Aorta (tissue), 5 donors: Measurements from ENCODE around the gene INO80C. TPM values are rescaled to one million over a fixed set of nuclear protein-coding genes. Genes with fewer than 3 reads are reported as not detected.
"Not testable (repeated sequence)": the region's sequence is repeated elsewhere in the genome, so short reads cannot be mapped to it uniquely, and the experiment has no call there.

Experiments
- ATAC-seq: fragments of 200-7000 bp; cut with Tn5 transposase; one replicate; pipeline ENCODE4 v1.9.1; 2022; ENCODE audit warnings: moderate library complexity; ENCODE audit not compliant: low FRiP score
- DNase-seq, 2 donors: peaks; one replicate each; pipeline ENCODE4 v3.0.0-alpha.2; 2020
- H3K27ac ChIP-seq, 2 donors: one replicate each; pipeline ENCODE4 v1.5.1; 2013; ENCODE audit warnings: low read length in 2 of 2, mild to moderate bottlenecking in 2 of 2, moderate library complexity in 2 of 2, control low read depth in 1 of 2, inconsistent platforms in 1 of 2, low read depth in 1 of 2
- H3K27me3 ChIP-seq, 2 donors: one replicate each; pipeline ENCODE4 v1.6.1; 2013; ENCODE audit warnings: control low read depth in 1 of 2, low read length in 1 of 2, mild to moderate bottlenecking in 1 of 2, moderate library complexity in 1 of 2; ENCODE audit not compliant: insufficient read depth in 2 of 2, control insufficient read depth in 1 of 2
- H3K36me3 ChIP-seq, 2 donors: one replicate each; pipeline ENCODE4 v1.6.1; 2013; ENCODE audit warnings: control low read depth in 1 of 2, low read length in 1 of 2, mild to moderate bottlenecking in 1 of 2; ENCODE audit not compliant: insufficient read depth in 2 of 2, control insufficient read depth in 1 of 2
- H3K4me1 ChIP-seq, 2 donors: one replicate each; pipeline ENCODE4 v1.6.1; 2013; ENCODE audit warnings: low read length in 2 of 2, control low read depth in 1 of 2, mild to moderate bottlenecking in 1 of 2, moderate library complexity in 1 of 2; ENCODE audit not compliant: insufficient read depth in 2 of 2, control insufficient read depth in 1 of 2
- H3K4me3 ChIP-seq, 2 donors: one replicate each; pipeline ENCODE4 v1.5.1; 2013; ENCODE audit warnings: low read length in 2 of 2, control low read depth in 1 of 2, mild to moderate bottlenecking in 1 of 2
- H3K9me3 ChIP-seq: one replicate; pipeline ENCODE4 v1.6.1; 2013; ENCODE audit warnings: mild to moderate bottlenecking, low read length; ENCODE audit not compliant: control insufficient read depth
- WGBS, 2 donors: extraction: QIAGEN DNeasy Blood & Tissue Kit; methylation state at CpG; one replicate each; pipeline ENCODE4 v1.1.7; 2013; 5-methylcytosine and 5-hydroxymethylcytosine counted together
- intact Hi-C, 2 donors: fragments of 100-400 bp; cut with DNase I; formaldehyde crosslinking; loops; one replicate each; pipeline versions ENCODE4 v1.14.2 to v1.15.0; 2022
- polyA plus RNA-seq, 2 donors: library from polyadenylated mRNA; stranded (reverse); fragments of 200-250 nt; gene quantifications; one replicate each; pipeline ENCODE4 v1.2.3, GENCODE V29; 2013
- total RNA-seq, 2 donors: library from RNA; stranded (reverse); fragmentation: NEBNext Ultra II Directional; extraction: Animal tissue kit (Norgen Biotek cat#: 25700); gene quantifications; one replicate each; pipeline ENCODE4 v1.2.1, GENCODE V29; 2021
- donor health status: healthy with polysubstance abuse.
- donor health status: Bipolar disorder and iron deficiency.
- donor health status: DM: no; HTN: no; CAD: no.
- donor health status: DM: no; HTN: no; CAD: no.
- donor health status: DM: yes; HTN: yes; CAD: no.

The INO80C gene
- total and polyA plus RNA-seq, 4 donors, result 16.8 to 23.1 (median 18.8) TPM

- H3K9me3 ChIP-seq, H3K4me3 ChIP-seq, DNase-seq, ATAC-seq, H3K36me3 ChIP-seq, intact Hi-C loops, H3K27me3 ChIP-seq, H3K4me1 ChIP-seq, H3K27ac ChIP-seq: not testable (repeated sequence)
- WGBS, 2 donors, result 78 to 81% methylated on average over 4 of the region's 4 CpGs
Observed at GRCh38 chr18:35453065-35453464, 44.7 kb downstream of the INO80C start.

- H3K4me3 ChIP-seq, result no peak overlapping the region
- no peaks in the 10 kb centered on the region for H3K36me3 ChIP-seq
- DNase-seq, result no peak
- no peaks in the 10 kb centered on the region for H3K27me3 ChIP-seq
- H3K9me3 ChIP-seq, result peaks cover 1% of the 10 kb centered on the region
- H3K4me1 ChIP-seq, result no peaks in the 10 kb centered on the region
- no peak for ATAC-seq
- 92 to 94% methylated on average over 1 of the region's 1 CpG for WGBS, 2 donors
- intact Hi-C loops, result no loop called here
- H3K27ac ChIP-seq, result no peak overlapping the region
Observed at GRCh38 chr18:35451916-35452315, 45.8 kb downstream of the INO80C start.

GRCh38 chr18:35451032-35451431 lies 46.7 kb downstream of the INO80C start:
- Histone ChIP-seq H3K27ac (no peak overlapping the region), H3K4me1 (no peaks in the 10 kb centered on the region), H3K4me3 (no peak overlapping the region), H3K36me3 (no peaks in the 10 kb centered on the region), H3K27me3 (no peaks in the 10 kb centered on the region), H3K9me3 (peaks cover 1% of the 10 kb centered on the region)
- intact Hi-C loops, result no loop called here
- DNase-seq (no peak), ATAC-seq (no peak)
- WGBS, 2 donors, result 80% methylated on average over 3 of the region's 3 CpGs

GRCh38 chr18:35444636-35445035 lies 53.1 kb downstream of the INO80C start:
- WGBS, 2 donors, result 84 to 85% methylated on average over 6 of the region's 6 CpGs
- intact Hi-C loops, result no loop called here
- H3K9me3 ChIP-seq, result no peaks in the 10 kb centered on the region
- no peaks in the 10 kb centered on the region for H3K36me3 ChIP-seq
- no peak overlapping the region for H3K27ac ChIP-seq
- no peak for ATAC-seq
- no peak overlapping the region for H3K4me3 ChIP-seq
- peaks cover 0 to 2% of the 10 kb centered on the region in 2 donors for H3K4me1 ChIP-seq
- no peaks in the 10 kb centered on the region for H3K27me3 ChIP-seq
- DNase-seq, result no peak

- DNase-seq (no peak), ATAC-seq (no peak)
- Histone ChIP-seq H3K36me3 (no peaks in the 10 kb centered on the region), H3K4me1 (peaks cover 0 to 2% of the 10 kb centered on the region in 2 donors), H3K4me3 (no peak overlapping the region), H3K9me3 (no peaks in the 10 kb centered on the region), H3K27me3 (no peaks in the 10 kb centered on the region), H3K27ac (no peak overlapping the region)
- 50 to 99% methylated on average over 2 of the region's 2 CpGs for WGBS, 2 donors
- intact Hi-C loops, result no loop called here
Observed at GRCh38 chr18:35443847-35444246, 53.9 kb downstream of the INO80C start.

- Histone ChIP-seq H3K9me3 (no peaks in the 10 kb centered on the region), H3K36me3 (no peaks in the 10 kb centered on the region), H3K4me3 (no peak overlapping the region), H3K4me1 (peaks cover 0 to 2% of the 10 kb centered on the region in 2 donors), H3K27ac (no peak overlapping the region), H3K27me3 (no peaks in the 10 kb centered on the region)
- no peak for ATAC-seq
- WGBS, 2 donors, result 92% methylated on average over 3 of the region's 3 CpGs
- no peak for DNase-seq
- intact Hi-C loops, result no loop called here
Observed at GRCh38 chr18:35443434-35443833, 54.3 kb downstream of the INO80C start.

- H3K9me3 ChIP-seq, result no peaks in the 10 kb centered on the region
- no peak overlapping the region for H3K4me3 ChIP-seq
- no peaks in the 10 kb centered on the region for H3K36me3 ChIP-seq
- DNase-seq (no peak), ATAC-seq (no peak)
- no peak overlapping the region for H3K27ac ChIP-seq
- H3K27me3 ChIP-seq, result no peaks in the 10 kb centered on the region
- WGBS, 2 donors, result 73 to 74% methylated on average over 5 of the region's 5 CpGs
- peaks cover 0 to 2% of the 10 kb centered on the region in 2 donors for H3K4me1 ChIP-seq
- intact Hi-C loops, result no loop called here
Observed at GRCh38 chr18:35442701-35443100, 55.1 kb downstream of the INO80C start.

GRCh38 chr18:35441857-35442595 lies 55.7 kb downstream of the INO80C start:
- Histone ChIP-seq H3K4me1 (peaks cover 0 to 2% of the 10 kb centered on the region in 2 donors), H3K36me3 (no peaks in the 10 kb centered on the region), H3K9me3 (no peaks in the 10 kb centered on the region), H3K27ac (no peak overlapping the region), H3K4me3 (no peak overlapping the region), H3K27me3 (no peaks in the 10 kb centered on the region)
- ATAC-seq, result no peak
- no peak for DNase-seq
- intact Hi-C loops, result no loop called here
- WGBS, 2 donors, result 79 to 83% methylated on average over 9 of the region's 9 CpGs

GRCh38 chr18:35438480-35439234 lies 59.1 kb downstream of the INO80C start:
- Histone ChIP-seq H3K27me3 (no peaks in the 10 kb centered on the region), H3K36me3 (no peaks in the 10 kb centered on the region), H3K27ac (no peak overlapping the region), H3K4me3 (no peak overlapping the region), H3K9me3 (no peaks in the 10 kb centered on the region), H3K4me1 (peaks cover 0 to 2% of the 10 kb centered on the region in 2 donors)
- WGBS, 2 donors, result 96 to 99% methylated on average over 1 of the region's 1 CpG
- no peak for DNase-seq
- intact Hi-C loops, result no loop called here
- ATAC-seq, result no peak
